NCI-H1694 treated with DMSO at 0.1 percent for 48 hours (cell line): ENCODE measurements around the gene EIF4G3.
A peak's percentile ranks its signal among the peaks of the same experiment; 100 is the strongest.
"Not testable (repeated sequence)": the region's sequence is repeated elsewhere in the genome, so short reads cannot be mapped to it uniquely, and the experiment has no call there.

Experiments
- DNase-seq: peaks from one replicate; lab custom pipeline; 2025; lab: John Stamatoyannopoulos, UW

Gene EIF4G3

GRCh38 chr1:21184276-21184675 is 7.6 kb upstream of the EIF4G3 start:
- DNase-seq = no peak

GRCh38 chr1:21182181-21182731 is 5.6 kb upstream of the EIF4G3 start:
- no peak for DNase-seq

GRCh38 chr1:21178271-21178670 is 1.6 kb upstream of the EIF4G3 start:
- DNase-seq = not testable (repeated sequence)

GRCh38 chr1:21175670-21176581 is 771 bp downstream of the EIF4G3 start:
- peak; percentile 21 for DNase-seq

GRCh38 chr1:21175324-21175669 is 1.4 kb downstream of the EIF4G3 start:
- no peak for DNase-seq

GRCh38 chr1:21174654-21175323 is 1.9 kb downstream of the EIF4G3 start:
- no peak for DNase-seq

- no peak for DNase-seq
Observed at GRCh38 chr1:21174230-21174629, 2.5 kb downstream of the EIF4G3 start.

GRCh38 chr1:21173096-21173495 is 3.6 kb downstream of the EIF4G3 start:
- not testable (repeated sequence) for DNase-seq

GRCh38 chr1:21170837-21171236 is 5.9 kb downstream of the EIF4G3 start:
- not testable (repeated sequence) for DNase-seq

GRCh38 chr1:21168444-21168843 is 8.3 kb downstream of the EIF4G3 start:
- no peak for DNase-seq

- DNase-seq = no peak
Observed at GRCh38 chr1:21165646-21166045, 11.1 kb downstream of the EIF4G3 start.

GRCh38 chr1:21165076-21165475 is 11.6 kb downstream of the EIF4G3 start:
- DNase-seq = no peak

- no peak for DNase-seq
Observed at GRCh38 chr1:21164266-21164665, 12.4 kb downstream of the EIF4G3 start.

- DNase-seq = no peak
Observed at GRCh38 chr1:21162740-21163464, 13.8 kb downstream of the EIF4G3 start.

GRCh38 chr1:21161842-21162241 is 14.9 kb downstream of the EIF4G3 start:
- no peak for DNase-seq

GRCh38 chr1:21160263-21160796 is 16.4 kb downstream of the EIF4G3 start:
- DNase-seq = no peak

GRCh38 chr1:21157868-21158267 is 18.8 kb downstream of the EIF4G3 start:
- DNase-seq = no peak

GRCh38 chr1:21157054-21157453 is 19.6 kb downstream of the EIF4G3 start:
- DNase-seq = no peak

- DNase-seq = no peak
Observed at GRCh38 chr1:21156019-21156418, 20.7 kb downstream of the EIF4G3 start.

GRCh38 chr1:21154717-21155116 is 22.0 kb downstream of the EIF4G3 start:
- DNase-seq = no peak

- DNase-seq = no peak
Observed at GRCh38 chr1:21153388-21153787, 23.3 kb downstream of the EIF4G3 start.
